ENCODE data around the gene SH3RF1.

SH3RF1 gene

GRCh38 chr4:169098054-169098497 lies 172.7 kb downstream of the SH3RF1 start:
- no peak for DNase-seq

- DNase-seq = no peak
These were observed 174.5 kb downstream of the SH3RF1 start for GRCh38 chr4:169096221-169096620.

- no peak for DNase-seq
These were observed 176.0 kb downstream of the SH3RF1 start for GRCh38 chr4:169094656-169095231.

GRCh38 chr4:169092889-169093522 lies 177.8 kb downstream of the SH3RF1 start:
- no peak for DNase-seq

- no peak for DNase-seq
These were observed 180.1 kb downstream of the SH3RF1 start for GRCh38 chr4:169090484-169091215.

- DNase-seq = no peak
These were observed 181.8 kb downstream of the SH3RF1 start for GRCh38 chr4:169089004-169089403.

GRCh38 chr4:169084954-169085353 lies 185.8 kb downstream of the SH3RF1 start:
- no peak for DNase-seq

GRCh38 chr4:169080981-169081380 lies 189.8 kb downstream of the SH3RF1 start:
- DNase-seq = no peak

GRCh38 chr4:169079942-169080827 lies 190.6 kb downstream of the SH3RF1 start:
- peak; percentile 59 for DNase-seq

- no peak for DNase-seq
These were observed 196.6 kb downstream of the SH3RF1 start for GRCh38 chr4:169074117-169074516.

- DNase-seq = no peak
These were observed 199.0 kb downstream of the SH3RF1 start for GRCh38 chr4:169071747-169072146.

GRCh38 chr4:169070895-169071218 lies 199.9 kb downstream of the SH3RF1 start:
- DNase-seq = no peak

- no peak for DNase-seq
These were observed 200.5 kb downstream of the SH3RF1 start for GRCh38 chr4:169070071-169070894.

- no peak for DNase-seq
These were observed 202.3 kb downstream of the SH3RF1 start for GRCh38 chr4:169068423-169068822.

GRCh38 chr4:169066934-169067333 lies 203.8 kb downstream of the SH3RF1 start:
- DNase-seq = no peak

- no peak for DNase-seq
These were observed 206.5 kb downstream of the SH3RF1 start for GRCh38 chr4:169064296-169064695.

GRCh38 chr4:169063441-169063840 lies 207.3 kb downstream of the SH3RF1 start:
- no peak for DNase-seq

- no peak for DNase-seq
These were observed 207.9 kb downstream of the SH3RF1 start for GRCh38 chr4:169062897-169063244.

- no peak for DNase-seq
These were observed 209.4 kb downstream of the SH3RF1 start for GRCh38 chr4:169061386-169061785.

- DNase-seq = no peak
These were observed 210.2 kb downstream of the SH3RF1 start for GRCh38 chr4:169060391-169061091.

- DNase-seq = no peak
These were observed 211.2 kb downstream of the SH3RF1 start for GRCh38 chr4:169059306-169060211.
